A549 treated with DMSO at 1 μM for 4 hours (cell line): ENCODE data around the gene OR4C3. TPM values are rescaled to one million over a fixed set of nuclear protein-coding genes. Genes with fewer than 3 reads are reported as not detected.

Source experiments
- total RNA-seq: library from RNA; stranded (reverse); fragments of 200-300 nt; extraction: Qiagen RNA extraction; gene quantifications from 5 replicates; pipeline ENCODE4 v1.2.3, GENCODE V29; 2022; ENCODE audit warnings: low read depth

The OR4C3 gene
- total RNA-seq: not detected in 5 replicates

DNA sequence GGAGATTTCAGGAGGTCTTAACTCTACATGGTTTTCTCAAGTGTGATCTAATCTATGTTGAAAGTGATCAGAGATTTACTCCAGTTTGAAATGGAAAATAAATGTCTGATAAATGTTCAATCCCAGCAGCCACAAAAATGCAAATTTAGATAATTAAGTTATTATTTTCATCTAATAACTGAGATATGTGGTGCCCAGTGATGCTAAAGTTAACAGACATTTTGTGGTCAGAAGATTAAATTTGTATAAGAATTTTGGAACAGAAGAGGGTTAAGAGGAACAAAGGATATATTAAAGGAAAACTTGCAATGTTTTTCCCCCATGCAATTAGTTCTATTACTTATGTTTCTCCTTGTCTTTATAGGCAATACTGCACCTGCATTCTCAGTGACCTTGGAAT lies at the start of gene OR4C3:
Gene OR4C3 (plus strand): TSS at position 301 of the 400 bp plus-strand sequence. CDS start 102 bp downstream, outside the sequence.

GRCh38 chr11:48305923-48306322 lies 18.8 kb upstream of the OR4C3 start, which contains the start of gene OR4S1:
Gene OR4S1 (plus strand): TSS chr11:48306223. CDS start chr11:48306223, 0 bp downstream.

DNA sequence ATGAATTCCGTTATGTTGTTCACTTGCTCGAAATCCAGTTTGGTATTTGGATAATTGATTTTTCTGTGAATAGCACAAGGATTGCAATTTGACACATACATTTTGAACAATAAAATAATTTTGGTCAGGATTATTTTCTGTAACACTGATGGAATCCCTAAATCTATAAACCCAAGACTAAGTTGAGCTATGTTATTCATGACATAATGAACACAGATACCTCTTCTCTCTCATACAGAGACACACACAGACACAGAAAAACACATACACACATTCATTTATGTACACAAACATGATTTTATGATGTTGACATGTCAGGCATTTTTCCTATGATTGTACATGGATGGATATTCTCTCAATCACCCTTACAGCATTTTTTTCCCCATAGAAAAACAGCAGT lies 41.6 kb downstream of the OR4C3 start, which contains the start of gene OR4C5:
Gene OR4C5 (minus strand): TSS at position 101 of the 400 bp plus-strand sequence. CDS start 0 bp downstream, at position 101.

Other genes starting within 250 kb of the OR4C3 start
- gene OR4B1, start 108.1 kb upstream of the OR4C3 start, total RNA-seq: not detected in 5 replicates
- gene OR4X2, start 79.8 kb upstream of the OR4C3 start, total RNA-seq: not detected in 5 replicates
- not detected in 5 replicates for gene OR4X1, start 61.1 kb upstream of the OR4C3 start, total RNA-seq
- gene OR4S1, start 18.7 kb upstream of the OR4C3 start, total RNA-seq: not detected in 5 replicates
- not detected in 5 replicates for gene OR4C5, start 41.5 kb downstream of the OR4C3 start, total RNA-seq
- not detected in 5 replicates for gene OR4A47, start 163.9 kb downstream of the OR4C3 start, total RNA-seq